Breast epithelium (tissue), 4 donors: ENCODE data around the gene RAB27A. TPM values are rescaled to one million over a fixed set of nuclear protein-coding genes. Genes with fewer than 3 reads are reported as not detected.

ENCODE experiments used
- DNase-seq, 2 donors: peaks; one replicate each; pipeline ENCODE4 v3.0.0-alpha.2; 2019; ENCODE audit warnings: low spot score in 2 of 2
- H3K27ac ChIP-seq, 2 donors: fragments of 200-600 bp; sonication (generic) in 1 of 2; one replicate each; pipeline ENCODE4 v1.5.1; 2016 to 2019; ENCODE audit warnings: mild to moderate bottlenecking in 1 of 2
- H3K27me3 ChIP-seq, 2 donors: fragments of 200-600 bp; sonication (generic) in 1 of 2; one replicate each; pipeline versions ENCODE4 v1.5.1 to v1.6.0; 2017 to 2019; ENCODE audit warnings: control low read depth in 1 of 2, mild to moderate bottlenecking in 1 of 2
- H3K36me3 ChIP-seq: fragments of 200-600 bp; one replicate; pipeline ENCODE4 v1.5.1; 2019
- H3K4me1 ChIP-seq, 2 donors: fragments of 200-600 bp; sonication (generic); one replicate each; pipeline ENCODE4 v1.5.1; 2016 to 2019; ENCODE audit warnings: control low read depth in 1 of 2
- H3K4me3 ChIP-seq, 3 donors: fragments of 200-600 bp; sonication (generic); 1 replicate in 2 of 3; 2 replicates in 1 of 3; pipeline ENCODE4 v1.5.1; 2016 to 2019; ENCODE audit warnings: mild to moderate bottlenecking in 3 of 3, moderate library complexity in 2 of 3
- H3K9me3 ChIP-seq, 2 donors: fragments of 200-600 bp; sonication (generic) in 1 of 2; one replicate each; pipeline ENCODE4 v1.5.1; 2016 to 2019; ENCODE audit warnings: control low read depth in 1 of 2
- POLR2A ChIP-seq: fragments of 450-650 bp; IDR thresholded peaks from one replicate; pipeline ENCODE4 v1.6.1; 2016; ENCODE audit warnings: antibody characterized with exemption, mild to moderate bottlenecking, moderate library complexity
- POLR2AphosphoS5 ChIP-seq, 3 donors: sonication (generic); formaldehyde crosslinking; IDR thresholded peaks; one replicate each; pipeline ENCODE4 v1.6.1; 2017; ENCODE audit warnings: antibody characterized with exemption in 3 of 3
- intact Hi-C: fragments of 100-400 bp; cut with DNase I; formaldehyde crosslinking; loops from one replicate; pipeline ENCODE4 v1.15.1; 2023; ENCODE audit warnings: low total_unique reads
- total RNA-seq, 3 donors: library from RNA; depleted of rRNA; stranded (reverse); fragments of >200 nt; gene quantifications; one replicate each; pipeline ENCODE4 v1.1.0, GENCODE V29; 2016
- TF ChIP-seq, protein P1 (sequence below), 3 donors: fragments of 450-650 bp; IDR thresholded peaks; one replicate each; pipeline ENCODE4 v1.5.1; 2016 to 2017; ENCODE audit warnings: antibody characterized with exemption in 3 of 3, mild to moderate bottlenecking in 3 of 3, moderate library complexity in 3 of 3

The RAB27A gene
- total RNA-seq, 3 donors from 2014 or later = 7.4 to 21.3 (median 18.3) TPM

GRCh38 chr15:55194256-55194655 lies 95.4 kb downstream of the RAB27A start:
- no peaks in the 10 kb centered on the region for H3K27me3 ChIP-seq
- no peak for TF ChIP-seq POLR2AphosphoS5 (IDR thresholded peaks at IDR 0.05)
- TF ChIP-seq, protein P1, sequence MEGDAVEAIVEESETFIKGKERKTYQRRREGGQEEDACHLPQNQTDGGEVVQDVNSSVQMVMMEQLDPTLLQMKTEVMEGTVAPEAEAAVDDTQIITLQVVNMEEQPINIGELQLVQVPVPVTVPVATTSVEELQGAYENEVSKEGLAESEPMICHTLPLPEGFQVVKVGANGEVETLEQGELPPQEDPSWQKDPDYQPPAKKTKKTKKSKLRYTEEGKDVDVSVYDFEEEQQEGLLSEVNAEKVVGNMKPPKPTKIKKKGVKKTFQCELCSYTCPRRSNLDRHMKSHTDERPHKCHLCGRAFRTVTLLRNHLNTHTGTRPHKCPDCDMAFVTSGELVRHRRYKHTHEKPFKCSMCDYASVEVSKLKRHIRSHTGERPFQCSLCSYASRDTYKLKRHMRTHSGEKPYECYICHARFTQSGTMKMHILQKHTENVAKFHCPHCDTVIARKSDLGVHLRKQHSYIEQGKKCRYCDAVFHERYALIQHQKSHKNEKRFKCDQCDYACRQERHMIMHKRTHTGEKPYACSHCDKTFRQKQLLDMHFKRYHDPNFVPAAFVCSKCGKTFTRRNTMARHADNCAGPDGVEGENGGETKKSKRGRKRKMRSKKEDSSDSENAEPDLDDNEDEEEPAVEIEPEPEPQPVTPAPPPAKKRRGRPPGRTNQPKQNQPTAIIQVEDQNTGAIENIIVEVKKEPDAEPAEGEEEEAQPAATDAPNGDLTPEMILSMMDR (IDR thresholded peaks at IDR 0.05) = no peak
- TF ChIP-seq POLR2A = no peak
- H3K9me3 ChIP-seq = no peaks in the 10 kb centered on the region
- no peak overlapping the region for H3K27ac ChIP-seq
- H3K36me3 ChIP-seq = no peaks in the 10 kb centered on the region
- intact Hi-C loops = no loop called here
- DNase-seq = no peak
- no peak overlapping the region for H3K4me3 ChIP-seq
- peaks cover 0 to 7% of the 10 kb centered on the region in 2 donors for H3K4me1 ChIP-seq

DNA sequence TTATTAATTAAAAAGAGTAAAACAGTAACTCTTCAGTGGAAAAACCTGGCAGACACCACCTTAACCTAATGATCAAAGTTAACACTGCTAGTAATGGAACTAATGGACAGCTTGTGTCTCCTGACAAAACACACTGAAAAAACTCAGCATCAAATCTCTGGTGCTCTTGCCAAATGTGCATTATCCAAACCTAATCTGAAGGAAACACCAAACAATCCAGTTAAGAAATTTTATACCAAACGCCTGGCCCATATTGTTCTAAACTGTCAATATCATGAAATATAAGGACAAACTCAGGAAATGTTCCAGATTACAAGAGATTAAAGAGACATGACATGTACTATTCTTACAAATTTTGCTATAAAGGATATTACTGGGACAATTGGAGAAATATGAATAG lies 103.3 kb downstream of the RAB27A start:
- H3K36me3 ChIP-seq = no peaks in the 10 kb centered on the region
- intact Hi-C loops = no loop called here

DNA sequence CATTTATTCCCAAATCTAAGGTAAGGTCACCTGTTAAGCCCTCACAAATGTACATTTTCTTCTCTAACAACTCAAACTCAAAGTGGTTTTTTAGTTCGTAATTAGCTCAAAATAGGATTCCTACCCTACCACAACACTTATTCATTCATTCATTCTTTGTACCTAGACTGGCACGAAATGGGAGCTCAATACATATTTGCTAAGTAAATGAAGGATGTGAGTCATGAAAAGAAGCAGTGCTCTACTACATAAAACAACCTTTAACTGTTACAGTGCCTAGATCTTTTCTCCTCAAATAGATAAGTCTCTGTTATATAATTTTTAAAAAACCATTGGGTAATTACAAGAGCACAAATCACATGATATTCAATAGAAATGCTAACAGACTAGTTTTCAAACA lies 105.9 kb downstream of the RAB27A start:
- intact Hi-C loops = no loop called here
- Histone ChIP-seq H3K36me3 (no peaks in the 10 kb centered on the region), H3K4me3 (no peak overlapping the region), H3K4me1 (no peaks in the 10 kb centered on the region), H3K9me3 (no peaks in the 10 kb centered on the region), H3K27me3 (no peaks in the 10 kb centered on the region), H3K27ac (no peak overlapping the region)
- DNase-seq = no peak
- TF ChIP-seq POLR2A (no peak), POLR2AphosphoS5 (IDR thresholded peaks at IDR 0.05) (no peak)
- TF ChIP-seq, protein P1 (IDR thresholded peaks at IDR 0.05) = no peak

More for the DNA sequence above, 103.3 kb downstream of the RAB27A start:
- H3K4me1 ChIP-seq = no peaks in the 10 kb centered on the region
- no peak for TF ChIP-seq POLR2AphosphoS5 (IDR thresholded peaks at IDR 0.05)
- no peak for DNase-seq
- H3K27ac ChIP-seq = no peak overlapping the region
- no peaks in the 10 kb centered on the region for H3K27me3 ChIP-seq
- H3K9me3 ChIP-seq = no peaks in the 10 kb centered on the region
- no peak overlapping the region for H3K4me3 ChIP-seq

DNA sequence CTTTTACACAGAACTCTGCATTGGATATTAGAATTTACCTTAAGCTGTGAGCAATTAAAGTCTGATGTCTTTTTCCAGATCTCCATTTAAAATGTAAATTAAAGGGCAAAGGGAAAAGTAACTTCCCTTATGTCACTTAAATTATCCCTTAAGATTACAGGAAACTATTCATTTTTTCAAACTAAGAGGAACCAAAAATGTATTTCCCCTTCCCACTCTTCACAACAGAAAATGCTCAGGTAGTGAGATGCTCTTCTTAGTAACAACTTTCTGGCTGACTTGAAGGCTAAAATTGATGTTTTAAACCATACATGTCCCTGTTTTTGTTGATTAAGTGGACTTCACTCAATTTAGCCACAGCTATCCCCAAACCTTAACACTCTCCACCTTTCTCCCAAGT lies 110.5 kb downstream of the RAB27A start:
- H3K9me3 ChIP-seq = no peaks in the 10 kb centered on the region
- H3K27me3 ChIP-seq = no peaks in the 10 kb centered on the region
- TF ChIP-seq, protein P1 (IDR thresholded peaks at IDR 0.05) = no peak
- TF ChIP-seq POLR2AphosphoS5 (IDR thresholded peaks at IDR 0.05) = no peak
- TF ChIP-seq POLR2A = no peak
- H3K36me3 ChIP-seq = no peaks in the 10 kb centered on the region
- no peak overlapping the region for H3K4me3 ChIP-seq
- H3K4me1 ChIP-seq = no peaks in the 10 kb centered on the region
- intact Hi-C loops = no loop called here
- no peak for DNase-seq
- no peak overlapping the region for H3K27ac ChIP-seq

- H3K27ac ChIP-seq = no peak overlapping the region
- no peaks in the 10 kb centered on the region for H3K4me1 ChIP-seq
- DNase-seq = no peak
- no peak for TF ChIP-seq POLR2A
- no peak for TF ChIP-seq POLR2AphosphoS5 (IDR thresholded peaks at IDR 0.05)
- TF ChIP-seq, protein P1 (IDR thresholded peaks at IDR 0.05) = no peak
- no peaks in the 10 kb centered on the region for H3K27me3 ChIP-seq
- no peak overlapping the region for H3K4me3 ChIP-seq
- intact Hi-C loops = no loop called here
- H3K36me3 ChIP-seq = no peaks in the 10 kb centered on the region
- H3K9me3 ChIP-seq = no peaks in the 10 kb centered on the region
Observed at GRCh38 chr15:55170361-55170760, 119.3 kb downstream of the RAB27A start.
